H1 (cell line): ENCODE data around the gene DFFB.

Experiments used
- EZH2 ChIP-seq: fragments of 200-600 bp; sonication (generic); IDR thresholded peaks from 2 replicates; pipeline ENCODE4 v1.7.1; 2012; ENCODE audit warnings: low read depth, mild to moderate bottlenecking, moderate library complexity, low read length, inconsistent platforms; ENCODE audit not compliant: severe bottlenecking
- TF ChIP-seq, protein P1 (sequence below), 3 experiments: IDR thresholded peaks; 1 replicate in 2 of 3; 2 replicates in 1 of 3; pipeline versions ENCODE4 v1.5.1 to v1.6.1; 2011; ENCODE audit warnings: low read length in 3 of 3, mild to moderate bottlenecking in 3 of 3, inconsistent platforms in 2 of 3, low read depth in 1 of 3, moderate library complexity in 1 of 3; ENCODE audit not compliant: insufficient read depth in 1 of 3; ENCODE audit errors: control extremely low read depth in 1 of 3
- TF ChIP-seq, protein P2 (sequence below): IDR thresholded peaks from 2 replicates; pipeline ENCODE4 v1.6.1; 2012; ENCODE audit warnings: low read length, inconsistent platforms

DNA sequence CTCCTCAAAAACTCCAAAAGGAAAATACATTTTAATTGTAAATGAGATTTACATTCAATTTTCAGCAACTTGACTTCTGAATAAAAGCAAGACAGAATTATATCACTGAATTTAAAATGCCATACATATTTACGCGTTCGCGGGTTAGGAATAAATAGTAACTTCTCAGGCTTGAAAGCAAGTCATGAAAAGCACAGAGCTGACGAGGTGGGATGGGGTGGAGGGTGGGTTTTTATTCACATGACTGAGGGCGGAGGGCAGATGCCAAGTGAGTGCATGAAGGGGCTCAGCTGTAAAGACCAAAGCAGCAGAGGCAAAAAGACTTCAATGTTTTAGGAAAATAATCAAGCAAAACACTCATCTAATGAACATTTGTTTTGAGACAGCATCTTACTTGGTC lies 6.0 kb upstream of the DFFB start:
- no peak for TF ChIP-seq EZH2
- TF ChIP-seq, protein P1, sequence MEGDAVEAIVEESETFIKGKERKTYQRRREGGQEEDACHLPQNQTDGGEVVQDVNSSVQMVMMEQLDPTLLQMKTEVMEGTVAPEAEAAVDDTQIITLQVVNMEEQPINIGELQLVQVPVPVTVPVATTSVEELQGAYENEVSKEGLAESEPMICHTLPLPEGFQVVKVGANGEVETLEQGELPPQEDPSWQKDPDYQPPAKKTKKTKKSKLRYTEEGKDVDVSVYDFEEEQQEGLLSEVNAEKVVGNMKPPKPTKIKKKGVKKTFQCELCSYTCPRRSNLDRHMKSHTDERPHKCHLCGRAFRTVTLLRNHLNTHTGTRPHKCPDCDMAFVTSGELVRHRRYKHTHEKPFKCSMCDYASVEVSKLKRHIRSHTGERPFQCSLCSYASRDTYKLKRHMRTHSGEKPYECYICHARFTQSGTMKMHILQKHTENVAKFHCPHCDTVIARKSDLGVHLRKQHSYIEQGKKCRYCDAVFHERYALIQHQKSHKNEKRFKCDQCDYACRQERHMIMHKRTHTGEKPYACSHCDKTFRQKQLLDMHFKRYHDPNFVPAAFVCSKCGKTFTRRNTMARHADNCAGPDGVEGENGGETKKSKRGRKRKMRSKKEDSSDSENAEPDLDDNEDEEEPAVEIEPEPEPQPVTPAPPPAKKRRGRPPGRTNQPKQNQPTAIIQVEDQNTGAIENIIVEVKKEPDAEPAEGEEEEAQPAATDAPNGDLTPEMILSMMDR (IDR thresholded peaks at IDR 0.05; ENCODE audit: control extremely low read depth in 1 of 3, insufficient read depth in 1 of 3, low read depth in 1 of 3, low read length in 3 of 3) = no peak
- TF ChIP-seq, protein P2, sequence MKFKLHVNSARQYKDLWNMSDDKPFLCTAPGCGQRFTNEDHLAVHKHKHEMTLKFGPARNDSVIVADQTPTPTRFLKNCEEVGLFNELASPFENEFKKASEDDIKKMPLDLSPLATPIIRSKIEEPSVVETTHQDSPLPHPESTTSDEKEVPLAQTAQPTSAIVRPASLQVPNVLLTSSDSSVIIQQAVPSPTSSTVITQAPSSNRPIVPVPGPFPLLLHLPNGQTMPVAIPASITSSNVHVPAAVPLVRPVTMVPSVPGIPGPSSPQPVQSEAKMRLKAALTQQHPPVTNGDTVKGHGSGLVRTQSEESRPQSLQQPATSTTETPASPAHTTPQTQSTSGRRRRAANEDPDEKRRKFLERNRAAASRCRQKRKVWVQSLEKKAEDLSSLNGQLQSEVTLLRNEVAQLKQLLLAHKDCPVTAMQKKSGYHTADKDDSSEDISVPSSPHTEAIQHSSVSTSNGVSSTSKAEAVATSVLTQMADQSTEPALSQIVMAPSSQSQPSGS = no peak
